Neural progenitor cell (in vitro differentiated cells): ENCODE results near the gene XIRP1.

Experiments used
- CTCF ChIP-seq: fragments of 200-600 bp; sonication (generic); IDR thresholded peaks from 2 replicates; pipeline ENCODE4 v1.5.1; 2017; ENCODE audit warnings: antibody characterized with exemption, mild to moderate bottlenecking
- EZH2 ChIP-seq: fragments of 200-600 bp; sonication (generic); IDR thresholded peaks from 2 replicates; pipeline ENCODE4 v1.6.1; 2017; ENCODE audit warnings: antibody characterized with exemption, mild to moderate bottlenecking, moderate library complexity
- EZH2phosphoT487 ChIP-seq: fragments of 200-600 bp; sonication (generic); IDR thresholded peaks from 2 replicates; pipeline ENCODE4 v1.6.1; 2017; ENCODE audit warnings: antibody characterized with exemption

- no peak for TF ChIP-seq CTCF
- no peak for TF ChIP-seq EZH2phosphoT487
- no peak for TF ChIP-seq EZH2
Measured at GRCh38 chr3:39154280-39155021, 37.9 kb downstream of the XIRP1 start.
